Globus pallidus (tissue), 1 donor: ENCODE measurements around the gene TEX2.
"Not testable (repeated sequence)": the region's sequence is repeated elsewhere in the genome, so short reads cannot be mapped to it uniquely, and the experiment has no call there.

Experiments used
- DNase-seq: peaks from one replicate; pipeline ENCODE4 v3.0.0-alpha.2; 2015; ENCODE audit warnings: low spot score

Gene TEX2

DNA sequence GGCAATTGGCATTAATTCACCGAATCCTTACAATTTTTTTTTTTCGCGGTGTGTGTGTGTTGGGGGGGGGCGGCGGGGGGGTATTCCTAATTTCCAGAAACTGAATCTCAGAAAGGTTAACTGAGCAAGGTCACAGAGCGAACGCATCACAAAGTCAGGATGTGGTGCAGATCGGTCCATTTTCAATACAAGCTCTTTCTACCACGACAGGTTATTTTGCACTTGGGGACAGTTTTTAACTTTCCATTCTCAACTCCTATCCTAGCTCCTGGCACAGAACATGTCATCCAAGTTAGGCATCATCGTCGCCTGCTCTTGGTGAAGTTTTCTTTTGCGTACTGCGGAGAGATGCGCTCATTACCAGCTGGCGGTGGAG lies 117.7 kb downstream of the TEX2 start:
- no peak for DNase-seq

GRCh38 chr17:64139542-64139941 lies 123.5 kb downstream of the TEX2 start:
- no peak for DNase-seq

DNA sequence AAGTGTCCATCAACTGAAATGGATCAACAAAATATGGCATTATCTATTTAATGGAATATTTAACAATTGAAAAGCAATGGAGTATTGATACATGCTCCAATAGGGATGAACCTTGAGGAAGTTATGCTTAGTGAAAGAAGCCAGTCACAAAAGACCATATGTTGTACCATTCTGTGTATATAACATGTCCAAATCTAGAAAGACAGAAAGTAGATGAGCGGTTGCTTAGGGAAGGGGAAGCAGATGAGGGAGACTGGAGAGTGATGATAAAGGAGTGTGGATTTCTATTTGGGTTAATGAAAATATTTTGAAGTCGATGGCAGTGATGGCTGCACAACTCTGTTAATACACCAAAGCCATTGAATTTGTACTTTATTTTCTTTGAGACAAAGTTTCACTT lies 124.6 kb downstream of the TEX2 start:
- no peak for DNase-seq

- DNase-seq: no peak
These were observed 128.1 kb downstream of the TEX2 start for GRCh38 chr17:64135000-64135399.

- DNase-seq: no peak
These were observed 128.7 kb downstream of the TEX2 start for GRCh38 chr17:64134216-64134970.

GRCh38 chr17:64133546-64134215 lies 129.4 kb downstream of the TEX2 start:
- DNase-seq: peak; percentile 66

DNA sequence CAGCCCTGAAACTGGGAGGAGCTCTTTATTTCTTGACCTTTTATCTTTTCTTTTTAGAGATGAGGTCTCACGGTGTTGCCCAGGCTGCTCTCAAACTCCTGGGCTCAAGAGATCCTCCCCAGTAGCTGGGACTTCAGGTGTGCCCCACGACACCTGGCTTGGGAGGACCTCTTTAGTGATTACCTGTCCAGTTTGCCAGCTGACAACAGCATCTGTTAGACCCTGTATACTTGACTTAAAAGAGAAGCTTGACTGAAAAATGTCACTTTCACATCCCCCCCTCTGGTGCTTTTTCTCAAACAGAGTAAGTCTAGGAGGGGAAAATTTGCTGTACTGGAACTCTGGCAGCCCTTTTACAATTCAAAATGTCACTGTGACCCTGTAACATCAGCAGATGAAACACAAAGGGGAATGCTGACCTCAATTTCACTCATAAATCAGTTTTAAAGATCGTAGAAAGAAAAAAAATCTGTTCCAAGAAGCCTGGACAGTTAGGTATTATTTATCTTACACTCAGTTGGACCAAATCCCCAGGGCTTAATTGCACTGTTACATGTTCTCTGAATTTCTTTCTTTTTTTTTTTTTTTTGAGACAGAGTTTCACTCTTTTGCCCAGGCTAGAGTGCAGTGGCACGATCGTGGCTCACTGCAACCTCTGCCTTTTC lies 131.3 kb downstream of the TEX2 start:
- DNase-seq: no peak

GRCh38 chr17:64130559-64131001 lies 132.5 kb downstream of the TEX2 start:
- no peak for DNase-seq

DNA sequence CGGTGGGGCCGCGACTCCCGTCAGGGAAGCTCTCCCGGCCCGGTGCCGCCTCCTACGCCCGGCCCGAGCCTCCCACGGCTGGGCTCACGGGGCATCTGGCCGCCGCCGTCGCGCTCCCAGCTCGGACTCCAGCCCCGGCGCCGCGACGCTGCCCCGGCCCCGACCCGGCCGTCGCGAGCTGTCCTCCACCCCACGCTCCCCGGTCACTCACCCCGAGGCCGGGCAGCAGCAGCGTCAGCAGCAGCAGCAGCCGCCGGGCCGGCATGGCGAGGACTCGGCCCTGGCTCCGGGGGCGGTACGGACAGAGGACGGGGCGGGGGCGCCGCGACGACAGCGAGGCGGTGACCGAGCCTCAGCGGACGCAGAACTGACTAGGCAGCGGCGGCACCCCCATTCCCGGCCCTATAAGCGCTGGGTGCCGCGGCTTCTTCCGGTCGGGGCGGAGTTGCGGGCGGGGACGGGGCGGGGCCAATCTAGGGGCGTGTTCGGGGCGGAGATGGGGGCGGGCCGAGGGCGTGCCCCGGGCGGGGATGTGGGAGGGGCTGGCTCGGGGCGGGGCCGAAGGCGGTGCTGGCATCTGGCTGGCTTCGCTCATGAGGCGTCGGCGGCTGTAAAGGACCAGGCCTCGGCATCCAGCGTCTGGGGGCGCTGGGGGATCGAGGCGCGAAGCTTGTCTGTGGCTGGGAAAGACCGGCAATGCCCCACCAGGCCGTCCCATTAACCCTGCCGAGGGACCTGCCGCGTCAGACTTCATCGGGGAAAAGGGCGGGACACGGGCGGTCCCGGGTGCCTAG lies 133.1 kb downstream of the TEX2 start, which contains the start of gene ERN1:
Gene ERN1, minus strand, starts transcription at position 380 of the 794 bp plus-strand sequence. Its CDS starts 115 bp downstream, at position 265.
- peak; percentile 93 for DNase-seq

DNA sequence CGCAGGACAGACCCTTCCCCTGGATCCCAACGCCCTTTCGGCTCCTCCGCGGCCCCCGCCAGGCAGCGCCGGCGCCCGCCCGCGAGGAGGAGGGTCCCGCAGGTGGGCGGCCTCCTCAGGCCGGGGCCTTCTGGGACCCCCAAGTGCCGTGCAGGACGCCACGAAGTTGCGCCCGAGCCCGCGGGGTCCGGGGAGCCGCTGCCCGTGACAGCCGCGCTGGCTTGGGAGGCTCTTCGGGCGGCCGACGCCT lies 133.6 kb downstream of the TEX2 start:
- no peak for DNase-seq

GRCh38 chr17:64128787-64129514 lies 134.1 kb downstream of the TEX2 start:
- no peak for DNase-seq

DNA sequence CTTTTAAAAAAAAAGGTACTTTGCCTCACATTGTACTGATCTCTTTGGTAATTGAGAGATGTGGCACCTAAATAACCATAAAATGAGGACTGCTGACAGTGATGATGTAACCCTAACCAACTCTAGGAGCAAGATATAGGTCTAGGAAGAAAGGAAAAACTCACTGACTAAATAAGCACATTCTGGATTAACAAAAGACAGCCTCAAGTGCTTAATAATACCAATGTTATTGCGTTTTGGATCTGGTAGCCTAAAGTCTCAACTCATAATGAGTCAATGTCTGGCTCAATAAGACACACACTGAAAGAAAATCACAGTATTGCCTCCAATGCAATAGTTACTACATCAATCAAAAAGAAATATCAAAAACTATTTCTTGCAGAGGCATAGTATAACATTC lies 136.1 kb downstream of the TEX2 start:
- DNase-seq: no peak

GRCh38 chr17:64125937-64126336 lies 137.1 kb downstream of the TEX2 start:
- DNase-seq: no peak

- DNase-seq: no peak
These were observed 138.5 kb downstream of the TEX2 start for GRCh38 chr17:64124609-64125008.

- no peak for DNase-seq
These were observed 139.9 kb downstream of the TEX2 start for GRCh38 chr17:64123114-64123513.

GRCh38 chr17:64120972-64121786 lies 141.9 kb downstream of the TEX2 start:
- DNase-seq: not testable (repeated sequence)

GRCh38 chr17:64120159-64120810 lies 142.8 kb downstream of the TEX2 start:
- DNase-seq: no peak

GRCh38 chr17:64117981-64118979 lies 144.8 kb downstream of the TEX2 start:
- DNase-seq: no peak
